GM18867 (cell line): Measurements from ENCODE around the gene PRPF40B.

ENCODE experiments used
- ATAC-seq: cut with Tn5 transposase; IDR thresholded peaks from one replicate; pipeline ENCODE4 v1.9.1; 2021; ENCODE audit warnings: mild to moderate bottlenecking, moderate library complexity; ENCODE audit not compliant: unreplicated experiment

PRPF40B gene

GRCh38 chr12:49680075-49680474, 56.7 kb downstream of the PRPF40B start:
- no peak for ATAC-seq

DNA sequence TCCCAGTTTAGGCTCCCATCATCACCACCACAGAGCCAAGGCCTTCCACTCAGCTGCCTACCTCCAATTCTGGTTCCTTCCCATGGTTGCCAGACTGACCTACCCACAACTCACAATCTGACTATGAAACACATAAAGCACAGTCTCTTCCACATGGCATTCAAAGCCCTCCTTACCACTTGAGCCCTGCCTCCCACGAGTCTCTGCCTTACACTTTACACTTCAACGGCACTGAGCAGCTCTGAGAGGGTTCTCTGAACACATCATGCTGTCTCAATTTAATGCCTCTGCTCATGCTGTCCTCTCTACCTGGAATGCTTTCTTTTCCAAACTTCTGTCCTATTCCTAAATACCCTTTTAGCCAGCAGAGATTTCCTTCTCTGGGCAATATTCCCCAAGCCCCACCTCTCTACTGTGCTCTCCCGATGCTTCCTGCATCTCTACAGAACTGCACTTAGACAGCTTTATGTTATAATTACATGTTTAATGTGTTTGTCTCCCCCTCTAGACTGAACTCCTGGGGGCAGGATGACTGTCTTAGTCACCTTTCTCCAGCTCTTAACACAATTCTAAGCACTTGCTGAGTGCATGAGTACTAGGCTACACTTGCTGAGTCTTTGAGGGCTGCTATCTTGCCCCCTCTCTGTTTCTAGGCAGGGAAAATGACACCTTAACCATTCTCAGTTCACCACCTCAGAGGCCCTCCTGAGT, 60.4 kb downstream of the PRPF40B start:
- no peak for ATAC-seq

DNA sequence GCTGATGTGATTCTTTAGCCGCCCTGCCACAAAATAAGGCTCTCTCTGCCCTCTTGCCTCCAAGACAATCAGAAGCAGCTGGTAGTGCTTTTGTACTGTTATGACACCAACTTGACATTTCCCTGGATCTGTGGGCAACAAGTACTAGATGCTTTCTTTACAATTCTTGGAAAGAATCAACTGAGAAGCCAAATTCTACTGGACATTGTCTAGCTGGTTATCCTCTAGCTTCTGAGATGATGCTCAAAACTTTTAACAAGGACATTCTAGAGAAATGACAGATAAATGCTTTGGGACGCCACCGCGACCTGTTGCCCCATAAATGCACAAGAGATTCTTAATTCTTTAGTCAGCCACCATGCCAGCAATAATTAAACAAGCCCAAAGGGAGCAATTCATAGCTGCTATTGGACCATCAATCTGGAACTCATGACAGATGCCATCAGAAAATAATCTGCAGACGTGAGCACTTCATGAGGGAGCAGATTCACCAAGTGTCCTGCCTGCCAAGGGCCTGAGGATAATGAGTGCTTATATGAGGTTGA, 61.0 kb downstream of the PRPF40B start:
- no peak for ATAC-seq

DNA sequence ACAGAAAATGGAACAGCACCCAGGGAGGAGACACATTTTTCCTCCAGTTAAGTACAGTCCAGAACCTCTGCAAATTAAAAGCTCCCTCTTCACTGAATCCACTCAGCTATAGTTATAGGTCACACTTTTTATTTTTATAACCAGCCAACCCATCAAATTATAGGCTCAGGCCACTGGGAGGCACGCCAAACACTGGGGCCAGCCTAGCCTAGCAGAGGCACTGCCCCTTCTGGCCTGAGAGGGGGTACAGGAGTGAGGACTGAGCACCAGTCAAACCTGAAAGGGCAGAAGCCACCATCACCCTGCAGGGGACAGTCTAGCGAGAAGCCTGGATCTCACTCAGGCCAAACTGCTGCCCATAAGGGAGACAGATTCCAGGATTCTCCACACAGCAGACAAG, 64.6 kb downstream of the PRPF40B start:
- ATAC-seq: no peak

GRCh38 chr12:49689237-49689636, 65.9 kb downstream of the PRPF40B start:
- no peak for ATAC-seq

- no peak for ATAC-seq
Observed at GRCh38 chr12:49689785-49690184, 66.4 kb downstream of the PRPF40B start.

DNA sequence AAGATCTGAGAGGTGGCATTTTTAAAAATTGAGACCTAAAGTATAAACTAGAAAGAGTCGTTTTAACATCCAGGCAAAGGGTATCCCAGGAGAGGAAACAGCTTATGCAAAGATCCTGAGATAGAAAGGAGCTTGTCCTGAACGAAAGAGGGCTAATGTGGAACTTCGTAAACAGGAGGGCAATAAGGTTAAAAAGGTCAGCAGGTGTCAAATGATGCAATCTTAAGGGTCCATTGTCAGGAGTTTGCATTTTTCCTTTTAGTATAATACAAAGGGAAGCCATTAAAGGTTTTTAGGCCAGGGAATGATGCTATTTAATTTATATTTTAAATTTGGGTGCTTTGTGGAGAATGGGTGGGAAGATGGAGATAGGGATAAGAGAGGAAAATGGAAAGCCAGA, 69.5 kb downstream of the PRPF40B start:
- ATAC-seq: no peak

DNA sequence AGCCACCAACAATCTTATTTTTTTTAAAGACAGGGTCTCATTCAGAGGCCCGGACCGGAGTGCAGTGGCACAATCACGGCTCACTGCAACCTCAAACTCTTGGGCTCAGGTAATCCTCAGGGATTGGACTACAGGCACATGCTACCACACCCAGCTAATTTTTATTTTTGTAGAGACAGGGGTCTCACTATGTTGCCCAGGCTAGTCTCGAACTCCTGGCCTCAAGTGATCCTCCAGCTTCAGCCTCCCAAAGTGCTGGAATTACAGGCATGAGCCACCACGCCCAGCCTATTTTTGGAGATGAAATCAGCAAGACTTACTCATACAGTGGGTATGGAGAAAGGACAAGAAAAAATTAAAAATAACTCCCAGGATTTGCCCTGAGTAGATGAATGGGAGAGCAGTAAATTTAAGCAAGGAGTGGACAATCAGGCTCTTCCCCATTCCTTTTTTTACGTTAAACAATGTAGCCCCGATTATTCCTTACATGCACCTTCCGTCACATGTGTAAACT, 70.6 kb downstream of the PRPF40B start:
- ATAC-seq: no peak
